ENCODE measurements around the gene SPINK8.
"Not testable (repeated sequence)": the region's sequence is repeated elsewhere in the genome, so short reads cannot be mapped to it uniquely, and the experiment has no call there.

- TF ChIP-seq BACH2 (CRISPR knock-in tag; IDR thresholded peaks at IDR 0.05; ENCODE audit: borderline replicate concordance); RARB (CRISPR knock-in tag; IDR thresholded peaks at IDR 0.05); ISL1 (CRISPR knock-in tag; IDR thresholded peaks at IDR 0.05); ZFP30 (CRISPR knock-in tag; IDR thresholded peaks at IDR 0.05); TOX (CRISPR knock-in tag; IDR thresholded peaks at IDR 0.05; ENCODE audit: borderline replicate concordance); OSR1 (CRISPR knock-in tag; IDR thresholded peaks at IDR 0.05); TSHZ2 (CRISPR knock-in tag; IDR thresholded peaks at IDR 0.05); PATZ1 (CRISPR knock-in tag; IDR thresholded peaks at IDR 0.05; ENCODE audit: borderline replicate concordance); ZNF70 (CRISPR knock-in tag; IDR thresholded peaks at IDR 0.05); GLIS3 (CRISPR knock-in tag; IDR thresholded peaks at IDR 0.05); ZNF565 (CRISPR knock-in tag; conservative IDR thresholded peaks at IDR 0.05; ENCODE audit: low read depth); TCF4 (CRISPR knock-in tag; IDR thresholded peaks at IDR 0.05; ENCODE audit: borderline replicate concordance): not testable (repeated sequence)
Measured at GRCh38 chr3:48335286-48335685, 1.8 kb upstream of the SPINK8 start.
